HG03097 (cell line): ENCODE data around the gene RIPK3.
"Not testable (repeated sequence)": the region's sequence is repeated elsewhere in the genome, so short reads cannot be mapped to it uniquely, and the experiment has no call there.

ENCODE experiments used
- ATAC-seq: cut with Tn5 transposase; IDR thresholded peaks from one replicate; pipeline ENCODE4 v1.9.1; 2021; ENCODE audit not compliant: unreplicated experiment, low FRiP score

Gene RIPK3

DNA sequence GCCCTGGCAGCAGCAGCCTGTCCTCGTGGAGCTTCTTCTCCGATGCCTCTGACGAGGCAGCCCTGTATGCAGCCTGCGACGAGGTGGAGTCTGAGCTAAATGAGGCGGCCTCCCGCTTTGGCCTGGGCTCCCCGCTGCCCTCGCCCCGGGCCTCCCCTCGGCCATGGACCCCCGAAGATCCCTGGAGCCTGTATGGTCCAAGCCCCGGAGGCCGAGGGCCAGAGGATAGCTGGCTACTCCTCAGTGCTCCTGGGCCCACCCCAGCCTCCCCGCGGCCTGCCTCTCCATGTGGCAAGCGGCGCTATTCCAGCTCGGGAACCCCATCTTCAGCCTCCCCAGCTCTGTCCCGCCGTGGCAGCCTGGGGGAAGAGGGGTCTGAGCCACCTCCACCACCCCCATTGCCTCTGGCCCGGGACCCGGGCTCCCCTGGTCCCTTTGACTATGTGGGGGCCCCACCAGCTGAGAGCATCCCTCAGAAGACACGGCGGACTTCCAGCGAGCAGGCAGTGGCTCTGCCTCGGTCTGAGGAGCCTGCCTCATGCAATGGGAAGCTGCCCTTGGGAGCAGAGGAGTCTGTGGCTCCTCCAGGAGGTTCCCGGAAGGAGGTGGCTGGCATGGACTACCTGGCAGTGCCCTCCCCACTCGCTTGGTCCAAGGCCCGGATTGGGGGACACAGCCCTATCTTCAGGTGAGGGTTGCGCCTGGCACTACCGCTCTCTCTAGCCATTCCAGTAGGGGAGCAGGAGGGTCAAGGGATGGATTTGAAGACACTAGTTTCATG is 30.3 kb upstream of the RIPK3 start:
- ATAC-seq = no peak

DNA sequence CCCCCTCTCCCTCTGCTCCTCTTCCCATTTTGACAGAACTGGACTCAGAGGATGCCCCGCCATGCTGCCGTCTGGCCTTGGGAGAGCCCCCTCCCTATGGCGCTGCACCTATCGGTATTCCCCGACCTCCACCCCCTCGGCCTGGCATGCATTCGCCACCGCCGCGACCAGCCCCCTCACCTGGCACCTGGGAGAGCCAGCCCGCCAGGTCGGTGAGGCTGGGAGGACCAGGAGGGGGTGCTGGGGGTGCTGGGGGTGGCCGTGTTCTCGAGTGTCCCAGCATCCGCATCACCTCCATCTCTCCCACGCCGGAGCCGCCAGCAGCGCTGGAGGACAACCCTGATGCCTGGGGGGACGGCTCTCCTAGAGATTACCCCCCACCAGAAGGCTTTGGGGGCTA is 29.7 kb upstream of the RIPK3 start:
- no peak for ATAC-seq

DNA sequence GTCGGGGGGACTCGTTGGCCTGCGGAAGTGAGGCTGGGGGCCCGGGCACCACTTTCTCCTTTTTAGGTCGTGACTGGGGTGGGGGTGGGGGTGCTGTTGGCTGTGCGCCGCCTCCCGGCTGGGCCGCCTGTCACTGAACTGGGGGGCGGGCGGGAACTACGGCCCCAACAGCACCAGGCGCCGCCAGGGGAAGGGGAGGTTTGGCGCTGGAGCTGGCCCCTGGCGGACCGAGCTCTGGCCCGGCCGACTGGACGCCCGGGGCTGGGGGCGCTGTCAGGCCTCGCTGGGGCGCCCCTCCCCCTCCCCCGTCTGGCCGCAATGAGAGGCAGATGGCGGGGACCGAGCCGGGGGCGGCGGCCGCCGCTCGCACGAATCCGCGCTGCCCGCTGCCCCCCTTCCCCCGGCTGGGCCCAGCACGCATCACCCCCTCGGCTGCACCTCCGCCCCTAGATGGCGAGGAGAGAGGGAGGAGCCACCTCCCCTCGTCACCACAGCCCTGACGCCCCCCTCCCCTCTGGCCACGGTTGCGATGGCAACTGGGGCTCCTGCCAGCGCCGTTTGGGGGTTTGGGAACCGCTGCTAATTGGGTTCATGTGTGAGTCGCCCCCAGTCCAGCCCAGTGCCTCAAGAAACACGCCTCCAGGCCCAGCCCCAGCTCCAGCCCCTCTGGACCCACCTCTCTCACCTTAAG is 28.9 kb upstream of the RIPK3 start:
- ATAC-seq = no peak

DNA sequence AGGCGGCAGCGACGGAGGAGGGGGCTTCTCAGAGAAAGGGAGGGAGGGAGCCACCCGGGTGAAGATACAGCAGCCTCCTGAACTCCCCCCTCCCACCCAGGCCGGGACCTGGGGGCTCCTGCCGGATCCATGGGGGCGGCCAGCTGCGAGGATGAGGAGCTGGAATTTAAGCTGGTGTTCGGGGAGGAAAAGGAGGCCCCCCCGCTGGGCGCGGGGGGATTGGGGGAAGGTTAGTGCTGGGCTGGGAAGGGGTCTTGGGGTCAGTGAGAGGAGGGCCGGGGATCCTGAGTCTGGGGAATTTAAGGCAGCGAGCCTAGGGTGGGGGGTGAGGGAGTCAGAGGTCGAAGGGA is 28.4 kb upstream of the RIPK3 start:
- ATAC-seq = no peak

DNA sequence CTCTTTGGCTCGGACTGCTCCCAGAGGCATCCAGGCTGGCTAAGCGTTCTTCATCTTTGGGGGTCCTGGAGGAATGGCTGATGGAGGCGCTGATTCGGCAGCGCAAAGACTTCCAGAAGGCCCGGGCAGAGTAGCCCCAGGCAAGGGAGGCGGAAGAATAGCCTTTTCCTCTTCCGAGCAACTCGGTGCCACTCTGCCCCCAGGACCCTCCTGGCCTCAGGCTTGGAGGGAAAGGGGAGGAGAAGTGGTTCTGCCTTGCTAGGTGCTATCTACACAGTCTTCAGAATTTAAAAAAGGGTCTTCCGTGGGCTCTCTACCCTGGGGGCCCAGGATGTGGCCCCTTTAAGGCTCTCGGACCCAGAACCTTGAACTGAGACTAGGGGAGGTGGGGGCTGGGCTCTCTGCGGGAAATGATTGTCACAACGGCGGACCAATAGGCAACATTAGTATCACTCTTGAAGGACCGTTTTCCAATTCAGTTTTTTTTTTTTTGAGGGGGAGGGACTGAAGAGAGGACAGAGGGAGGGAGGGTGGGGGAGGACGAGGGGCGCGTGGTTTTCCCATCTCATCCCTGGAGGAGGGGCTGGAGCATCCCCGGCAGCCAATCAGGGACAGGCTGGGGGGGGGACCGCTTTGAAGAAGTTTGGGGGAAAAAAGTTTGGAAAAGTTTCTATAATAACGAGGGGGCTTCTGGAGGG is 27.9 kb upstream of the RIPK3 start, which contains the start of gene NFATC4:
Gene NFATC4, plus strand, starts transcription at position 671 of the 698 bp plus-strand sequence. CDS start 157 bp downstream, outside the sequence.
- ATAC-seq = no peak

DNA sequence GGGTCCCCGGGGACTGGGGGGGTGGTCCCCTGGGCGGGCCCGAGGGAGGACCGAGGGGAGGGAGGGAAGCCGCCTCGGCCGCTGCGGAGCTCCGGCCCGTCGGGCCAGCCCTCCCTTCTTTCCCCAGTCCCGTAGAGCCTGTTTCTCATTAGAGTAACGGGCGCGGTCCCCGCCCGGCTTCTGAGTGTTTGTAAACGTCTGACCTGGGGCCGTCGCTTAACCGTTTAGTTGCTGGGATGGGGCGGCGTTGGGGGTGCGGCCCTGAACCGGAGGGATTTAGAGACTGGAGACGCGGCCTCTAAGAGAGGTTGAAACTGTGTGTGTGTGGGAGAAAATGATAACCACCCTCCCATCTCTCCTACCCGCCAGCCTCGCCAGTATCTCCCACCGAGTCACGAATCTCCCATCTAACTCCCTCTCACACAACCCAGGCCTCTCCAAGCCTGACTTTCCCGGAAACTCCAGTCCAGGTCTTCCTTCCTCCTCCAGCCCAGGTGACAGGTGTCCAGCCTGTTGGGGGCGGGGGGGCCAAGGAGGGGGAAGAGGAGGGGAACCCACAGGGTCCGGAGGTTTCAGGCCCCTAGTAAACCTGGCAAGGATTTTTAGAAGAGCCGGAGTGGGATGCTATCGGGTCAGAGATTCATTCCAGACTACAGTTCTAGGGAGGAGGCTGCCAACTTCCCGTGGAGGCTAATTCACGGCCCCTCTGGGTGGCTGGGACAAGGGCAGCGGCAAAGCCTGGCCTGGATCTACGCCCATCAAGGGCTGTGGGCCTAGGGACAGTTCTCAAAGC is 27.1 kb upstream of the RIPK3 start:
- ATAC-seq = peak; percentile 67

DNA sequence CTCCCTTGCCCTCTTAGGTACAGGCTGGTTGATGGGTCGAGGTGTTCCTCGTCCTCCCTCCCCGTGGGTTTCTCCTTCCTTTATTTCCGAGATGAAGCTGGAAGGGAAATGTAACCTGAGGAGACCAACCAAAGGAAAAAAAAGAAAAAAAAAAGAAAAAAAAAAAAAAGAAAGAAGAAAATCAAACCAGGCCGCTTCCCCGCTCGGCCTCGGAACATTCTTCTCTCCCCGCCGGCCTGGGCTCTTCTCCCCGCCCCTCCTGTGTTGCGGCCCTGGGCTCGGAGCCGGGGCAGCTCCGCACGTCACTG is 26.6 kb upstream of the RIPK3 start:
- no peak for ATAC-seq

DNA sequence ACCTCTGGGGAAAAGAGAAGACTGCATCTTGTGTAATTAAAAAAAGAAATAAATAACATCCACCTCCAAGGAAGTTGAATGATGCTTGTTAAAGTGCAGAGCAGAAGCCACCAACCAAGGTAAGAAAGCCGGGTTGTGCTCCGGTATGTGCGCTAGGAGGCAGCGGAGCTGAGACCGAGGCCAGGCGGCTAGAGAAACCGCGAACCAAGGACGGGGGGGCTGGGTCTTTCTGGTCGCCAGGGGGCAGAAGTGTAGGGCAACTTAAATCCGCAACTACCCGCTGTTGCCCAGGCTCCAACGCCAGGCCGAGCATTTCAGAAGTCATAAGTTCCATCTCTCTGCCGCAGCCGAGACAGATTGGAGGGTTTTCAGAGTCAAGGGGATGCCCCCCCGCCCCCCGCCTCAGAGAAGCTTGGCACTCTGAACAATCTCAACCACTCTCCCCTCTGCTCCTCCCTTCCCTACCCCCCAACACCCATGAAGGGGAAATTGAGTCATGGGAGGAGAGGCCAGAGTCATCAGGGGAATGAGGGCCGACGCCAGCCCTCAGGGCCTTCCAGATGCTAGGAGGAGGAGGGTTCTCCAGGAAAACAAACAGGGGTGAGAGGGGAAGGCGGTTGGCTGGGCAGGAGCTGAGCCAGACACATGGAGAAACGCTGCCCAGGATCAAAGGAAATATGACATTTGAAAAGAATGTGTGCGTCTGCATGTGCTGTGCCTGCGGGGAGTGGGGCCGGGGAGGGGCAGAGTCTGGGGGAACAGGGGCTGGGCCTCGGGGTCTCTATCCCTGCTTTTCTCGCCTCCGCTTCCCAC is 26.0 kb upstream of the RIPK3 start:
- ATAC-seq = no peak

DNA sequence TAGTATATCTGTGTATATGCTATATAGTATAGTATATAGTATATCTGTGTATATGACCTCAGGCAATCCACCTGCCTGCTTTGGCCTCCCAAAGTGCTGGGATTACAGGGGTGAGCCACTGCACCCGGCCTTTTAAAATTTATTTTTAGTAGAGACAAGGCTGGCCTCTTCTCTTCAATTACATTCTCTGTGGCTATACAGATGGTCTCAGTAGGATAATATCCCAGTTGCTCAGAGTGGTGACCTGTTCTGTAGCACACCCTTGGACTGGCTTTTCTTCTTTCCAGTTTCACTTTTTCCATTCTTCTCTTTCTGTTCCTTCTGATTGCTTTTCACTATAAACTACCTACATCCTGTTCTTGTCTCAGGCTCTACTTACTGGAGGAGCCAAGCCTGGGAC is 25.1 kb upstream of the RIPK3 start:
- ATAC-seq = no peak

DNA sequence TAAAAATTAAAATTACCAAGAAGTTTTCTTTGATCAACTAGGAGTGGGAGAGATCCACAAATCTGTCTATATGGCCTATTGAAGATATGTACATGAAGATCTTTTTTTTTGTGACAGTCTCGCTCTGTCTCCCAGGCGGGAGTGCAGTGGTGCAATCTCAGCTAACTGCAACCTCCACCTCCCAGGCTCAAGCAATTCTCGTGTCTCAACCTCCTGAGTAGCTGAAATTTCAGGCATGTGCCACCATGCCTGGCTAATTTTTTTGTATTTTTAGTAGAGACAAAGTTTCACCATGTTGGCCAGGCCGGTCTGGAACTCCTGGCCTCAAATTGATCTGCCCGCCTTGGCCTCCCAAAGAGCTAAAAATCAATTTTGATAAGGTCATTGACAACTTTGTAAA is 23.6 kb upstream of the RIPK3 start:
- no peak for ATAC-seq

DNA sequence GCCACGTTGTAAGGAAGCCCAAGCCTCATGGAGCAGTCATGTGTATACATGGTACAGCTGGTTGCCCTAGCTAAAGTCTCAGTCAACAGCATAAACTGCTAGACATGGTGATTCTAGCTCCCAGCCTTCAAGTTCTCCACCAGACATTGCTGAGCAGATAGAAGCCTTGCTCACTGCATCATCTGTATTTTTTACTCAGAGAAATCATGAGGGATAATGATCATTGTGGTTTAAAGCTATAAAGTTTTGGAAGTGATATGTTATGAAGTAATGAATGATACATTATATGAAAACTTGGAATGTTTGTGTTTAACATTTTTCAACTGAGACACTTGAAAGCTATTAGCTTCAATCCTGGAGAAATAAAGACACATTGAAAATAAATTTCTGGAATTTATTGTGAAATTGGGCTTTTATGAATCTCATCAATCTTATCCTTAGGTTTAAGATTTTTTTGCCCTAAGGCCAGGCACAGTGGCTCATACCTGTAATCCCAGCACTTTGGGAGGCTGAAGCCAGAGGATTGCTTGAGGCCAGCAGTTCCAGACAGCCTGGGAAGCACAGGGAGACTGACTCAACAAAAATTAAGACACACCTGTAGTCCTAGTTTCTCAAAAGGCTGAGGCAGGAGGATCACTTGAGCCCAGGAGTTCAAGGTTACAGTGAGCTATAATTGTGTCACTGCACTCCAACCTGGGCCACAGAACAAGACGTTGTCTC is 22.6 kb upstream of the RIPK3 start:
- no peak for ATAC-seq

DNA sequence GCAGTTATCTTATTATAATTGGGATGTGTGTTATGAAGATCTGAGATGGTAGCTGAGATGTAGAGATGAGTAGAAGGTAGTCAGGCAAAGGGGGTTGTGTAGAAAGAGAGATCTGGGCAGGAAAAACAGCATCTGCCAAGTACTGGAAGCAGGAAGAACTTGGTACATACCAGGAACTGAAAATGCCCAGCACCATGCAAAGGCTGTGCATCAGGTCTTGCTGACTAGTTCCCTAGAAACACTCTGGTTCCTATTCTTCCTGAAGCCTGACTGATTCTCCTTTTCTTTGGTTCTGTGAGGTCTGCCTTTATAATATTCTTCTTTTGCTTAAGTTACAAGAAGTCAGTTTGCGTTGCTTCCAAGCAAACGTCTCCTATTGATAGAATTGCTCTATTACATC is 21.5 kb upstream of the RIPK3 start:
- ATAC-seq = no peak

DNA sequence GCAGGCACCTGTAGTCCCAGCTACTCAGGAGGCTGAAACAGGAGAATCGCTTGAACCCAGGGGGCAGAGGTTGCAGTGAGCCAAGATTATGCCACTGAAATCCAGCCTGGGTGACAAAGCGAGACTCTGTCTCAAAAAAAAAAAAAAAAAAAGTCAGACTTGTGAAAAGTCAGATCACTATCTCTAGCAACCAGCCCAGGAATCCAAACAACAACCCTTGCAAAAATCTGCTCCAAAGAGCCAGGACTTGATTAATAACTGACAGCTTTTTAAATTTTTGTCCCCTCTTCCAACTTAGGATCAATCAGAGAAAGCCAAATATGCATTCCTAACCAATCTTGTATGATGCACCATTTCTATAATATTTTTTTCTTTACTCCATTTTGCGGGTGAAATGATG is 20.5 kb upstream of the RIPK3 start:
- no peak for ATAC-seq

DNA sequence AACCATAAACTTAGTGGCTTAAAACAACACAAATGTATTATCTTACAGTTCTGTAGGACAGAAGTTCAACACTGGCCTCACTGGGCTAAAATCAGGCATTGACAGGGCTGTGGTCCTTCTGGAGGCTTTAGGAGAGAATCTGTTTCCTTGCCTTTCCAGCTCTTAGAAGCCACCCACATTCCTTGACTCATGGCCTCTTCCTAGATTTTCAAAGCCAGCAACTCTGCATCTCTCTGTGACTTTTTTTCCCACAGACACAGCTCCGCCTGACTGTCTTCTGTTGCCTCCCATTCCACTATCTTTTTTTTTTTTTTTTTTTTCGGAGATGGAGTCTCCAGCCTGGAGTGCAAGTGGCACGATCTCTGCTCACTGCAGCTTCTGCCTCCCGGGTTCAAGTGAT is 16.4 kb upstream of the RIPK3 start:
- no peak for ATAC-seq

DNA sequence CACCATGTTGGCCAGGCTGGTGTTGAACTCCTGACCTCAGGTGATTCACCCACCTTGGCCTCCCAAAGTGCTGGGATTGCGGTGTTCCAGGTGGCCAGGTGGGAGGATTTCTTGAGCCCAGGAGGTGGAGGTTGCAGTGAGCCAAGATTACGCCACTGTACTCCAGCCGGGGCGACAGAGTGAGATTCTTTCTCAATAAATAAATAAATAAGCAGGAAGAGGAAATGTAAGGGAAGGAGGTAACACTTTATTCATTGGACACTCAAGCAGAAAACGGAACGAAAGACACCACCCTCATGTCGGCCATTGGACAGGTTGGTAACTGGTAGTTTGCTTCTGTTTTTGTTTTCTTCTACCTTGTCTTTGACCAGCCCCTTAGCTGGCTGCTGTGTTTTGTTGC is 15.2 kb upstream of the RIPK3 start:
- no peak for ATAC-seq

DNA sequence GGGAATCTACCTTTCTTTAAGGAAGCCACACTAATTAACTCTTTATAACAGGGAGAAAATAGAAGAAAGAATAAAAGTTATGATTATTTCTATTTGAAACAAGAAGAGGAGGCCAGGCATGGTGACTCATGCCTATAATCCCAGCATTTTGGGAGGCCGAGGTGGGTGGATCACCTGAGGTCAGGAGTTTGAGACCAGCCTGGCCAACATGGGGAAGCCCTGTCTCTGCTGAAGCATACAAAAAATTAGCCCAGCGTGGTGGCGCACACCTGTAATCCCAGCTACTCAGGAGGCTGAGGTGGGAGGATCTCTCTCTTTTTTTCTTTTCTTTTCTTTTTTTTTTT is 14.7 kb upstream of the RIPK3 start:
- not testable (repeated sequence) for ATAC-seq

DNA sequence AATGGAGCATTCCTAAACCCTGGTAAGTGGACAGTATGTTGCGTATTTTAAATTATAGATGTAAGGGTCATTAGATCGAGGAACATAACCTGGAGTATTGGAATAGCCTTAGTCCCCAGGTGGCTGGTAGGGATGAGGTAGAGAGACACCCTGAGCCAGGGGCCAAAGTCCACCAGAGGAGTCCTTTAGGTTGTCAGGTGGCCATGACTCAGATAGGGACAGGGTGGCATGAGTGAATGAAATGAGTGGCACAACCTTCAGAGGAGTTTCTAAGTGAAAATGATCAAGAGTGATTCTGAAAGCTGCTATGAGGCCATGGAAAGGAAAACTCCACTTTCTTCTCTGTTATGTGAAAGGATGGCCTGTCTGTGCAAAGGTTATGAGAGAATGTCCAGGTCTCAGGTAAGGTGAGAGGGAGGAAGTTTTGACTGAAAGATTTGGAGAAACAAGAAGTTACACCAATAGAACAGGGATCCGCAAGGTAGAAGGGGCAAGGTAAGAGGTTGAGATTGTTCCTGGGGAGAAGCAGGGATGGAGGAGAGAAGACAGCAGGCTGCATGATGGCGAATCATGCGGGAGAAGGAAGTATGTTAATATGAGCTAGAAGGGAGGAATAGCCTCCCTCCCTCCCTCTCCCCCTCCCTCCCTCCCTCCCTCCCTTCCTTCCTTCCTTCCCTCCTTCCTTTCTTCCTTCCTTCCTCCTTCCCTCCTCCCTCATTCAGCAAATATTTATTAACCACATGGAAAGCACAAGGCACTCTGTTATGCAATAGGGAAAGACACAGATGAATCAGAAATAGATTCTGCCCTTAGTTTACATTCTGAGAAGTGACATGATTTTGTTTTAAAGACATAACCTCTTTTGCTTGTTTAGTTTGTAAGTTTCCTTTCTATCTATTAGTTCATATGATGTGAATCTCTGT is 14.0 kb upstream of the RIPK3 start:
- no peak for ATAC-seq

DNA sequence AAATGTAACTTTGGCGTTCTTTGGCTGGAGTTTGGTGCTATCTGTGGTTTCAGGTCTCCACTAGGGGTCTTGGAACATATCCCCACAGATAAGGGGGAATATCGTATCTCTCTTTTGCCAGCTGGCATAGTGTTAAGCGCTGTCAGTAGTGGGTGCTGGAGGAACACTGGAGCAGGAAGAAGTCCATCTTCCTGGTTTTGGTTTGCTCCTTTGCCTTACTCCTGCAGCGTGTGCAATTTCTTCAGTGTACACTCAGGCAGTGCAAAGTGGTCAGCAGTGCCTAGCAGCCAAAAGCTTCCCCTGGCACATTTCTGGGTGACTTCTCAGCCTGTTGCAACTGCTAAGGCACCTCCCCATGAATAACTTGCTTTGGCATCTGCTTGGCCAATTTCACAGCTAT is 11.7 kb upstream of the RIPK3 start:
- ATAC-seq = no peak

DNA sequence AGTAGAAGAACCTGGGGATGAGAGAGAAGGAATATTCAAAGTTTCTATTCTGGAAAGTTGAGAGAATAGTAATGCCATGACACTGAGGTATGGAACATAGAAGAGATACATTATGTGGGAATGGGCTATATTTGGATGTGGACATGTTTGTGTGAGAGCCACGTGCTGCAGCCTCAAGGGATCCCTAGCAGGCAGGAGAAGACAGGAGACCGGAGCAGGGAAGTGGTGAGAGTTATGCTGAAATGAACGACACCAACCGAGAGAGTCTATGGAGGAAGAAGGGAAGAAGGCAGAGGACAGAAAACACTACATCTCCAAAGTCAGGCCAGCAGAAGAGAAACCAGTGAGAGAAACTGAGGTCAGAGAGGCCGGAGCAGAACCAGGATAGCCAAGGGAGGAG is 10.0 kb upstream of the RIPK3 start:
- ATAC-seq = no peak
